Epithelial cell of esophagus (primary cell): ENCODE data around the gene COPS3.
A peak's percentile ranks its signal among the peaks of the same experiment; 100 is the strongest.
"Not testable (repeated sequence)": the region's sequence is repeated elsewhere in the genome, so short reads cannot be mapped to it uniquely, and the experiment has no call there.

ENCODE experiments used
- DNase-seq: peaks from one replicate; pipeline ENCODE4 v3.0.0; 2010; ENCODE audit warnings: low read depth
- H3K4me3 ChIP-seq: 2 replicates; pipeline ENCODE4 v1.5.1; 2011; ENCODE audit warnings: mild to moderate bottlenecking, low read length, control low read depth
- TF ChIP-seq, protein P1 (sequence below): IDR thresholded peaks from 2 replicates; pipeline ENCODE4 v1.5.1; 2011; ENCODE audit warnings: low read depth, mild to moderate bottlenecking, low read length, control low read depth, inconsistent platforms; ENCODE audit not compliant: insufficient read depth; ENCODE audit errors: missing control alignments

The COPS3 gene

DNA sequence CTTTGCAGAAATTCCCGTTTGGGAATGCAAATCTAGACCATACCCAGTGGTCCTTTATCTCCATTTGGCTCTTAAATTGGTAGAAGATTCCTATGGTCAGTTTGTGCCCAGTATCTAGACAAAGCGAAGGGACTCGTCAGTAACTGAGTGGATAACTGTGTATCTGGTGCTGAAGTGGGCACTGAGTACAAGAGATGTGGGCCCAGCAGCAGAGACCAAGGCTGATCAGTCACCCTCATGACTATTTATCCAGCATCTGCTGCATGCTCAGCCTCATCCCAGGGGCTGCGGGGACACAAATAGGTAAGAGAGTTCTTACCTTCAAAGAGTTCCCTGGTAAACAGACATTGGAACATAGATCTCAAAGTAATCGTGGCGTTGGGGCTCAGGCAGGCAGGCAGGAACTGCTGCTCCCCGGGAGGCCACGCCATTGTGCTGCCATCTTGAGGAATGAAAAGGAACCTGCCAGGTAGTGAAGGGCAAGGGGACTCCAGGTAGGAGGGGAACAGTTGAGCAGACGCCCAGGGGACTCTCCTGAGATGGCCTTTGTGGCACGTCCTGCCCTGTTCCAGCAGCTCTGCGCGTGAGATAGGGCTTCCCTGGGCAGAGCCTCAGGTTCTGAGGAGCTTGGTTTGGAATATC, 32.4 kb upstream of the COPS3 start:
- H3K4me3 ChIP-seq = no peak overlapping the region
- DNase-seq = peak; percentile 78
- TF ChIP-seq, protein P1, sequence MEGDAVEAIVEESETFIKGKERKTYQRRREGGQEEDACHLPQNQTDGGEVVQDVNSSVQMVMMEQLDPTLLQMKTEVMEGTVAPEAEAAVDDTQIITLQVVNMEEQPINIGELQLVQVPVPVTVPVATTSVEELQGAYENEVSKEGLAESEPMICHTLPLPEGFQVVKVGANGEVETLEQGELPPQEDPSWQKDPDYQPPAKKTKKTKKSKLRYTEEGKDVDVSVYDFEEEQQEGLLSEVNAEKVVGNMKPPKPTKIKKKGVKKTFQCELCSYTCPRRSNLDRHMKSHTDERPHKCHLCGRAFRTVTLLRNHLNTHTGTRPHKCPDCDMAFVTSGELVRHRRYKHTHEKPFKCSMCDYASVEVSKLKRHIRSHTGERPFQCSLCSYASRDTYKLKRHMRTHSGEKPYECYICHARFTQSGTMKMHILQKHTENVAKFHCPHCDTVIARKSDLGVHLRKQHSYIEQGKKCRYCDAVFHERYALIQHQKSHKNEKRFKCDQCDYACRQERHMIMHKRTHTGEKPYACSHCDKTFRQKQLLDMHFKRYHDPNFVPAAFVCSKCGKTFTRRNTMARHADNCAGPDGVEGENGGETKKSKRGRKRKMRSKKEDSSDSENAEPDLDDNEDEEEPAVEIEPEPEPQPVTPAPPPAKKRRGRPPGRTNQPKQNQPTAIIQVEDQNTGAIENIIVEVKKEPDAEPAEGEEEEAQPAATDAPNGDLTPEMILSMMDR = peak; percentile 88

DNA sequence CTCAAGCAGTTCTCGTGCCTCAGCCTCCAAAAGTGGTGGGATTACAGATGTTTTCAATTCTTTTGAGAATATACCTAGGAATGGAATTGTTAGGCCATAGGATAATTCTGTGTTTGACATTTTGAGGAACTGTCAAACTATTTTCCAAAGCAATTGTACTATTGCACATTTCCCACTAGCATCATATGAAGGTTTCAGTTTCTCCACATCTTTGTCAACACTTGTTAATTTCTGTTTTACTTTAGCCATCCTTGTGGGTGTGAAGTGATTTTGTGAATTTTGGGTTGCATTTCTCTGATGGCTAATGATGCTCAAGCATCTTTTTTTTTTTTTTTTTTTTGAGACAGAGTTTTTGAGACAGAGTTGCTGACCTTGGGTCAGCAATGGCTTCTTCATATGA, 28.3 kb upstream of the COPS3 start:
- no peak for DNase-seq
- no peak overlapping the region for H3K4me3 ChIP-seq
- TF ChIP-seq, protein P1 = no peak

DNA sequence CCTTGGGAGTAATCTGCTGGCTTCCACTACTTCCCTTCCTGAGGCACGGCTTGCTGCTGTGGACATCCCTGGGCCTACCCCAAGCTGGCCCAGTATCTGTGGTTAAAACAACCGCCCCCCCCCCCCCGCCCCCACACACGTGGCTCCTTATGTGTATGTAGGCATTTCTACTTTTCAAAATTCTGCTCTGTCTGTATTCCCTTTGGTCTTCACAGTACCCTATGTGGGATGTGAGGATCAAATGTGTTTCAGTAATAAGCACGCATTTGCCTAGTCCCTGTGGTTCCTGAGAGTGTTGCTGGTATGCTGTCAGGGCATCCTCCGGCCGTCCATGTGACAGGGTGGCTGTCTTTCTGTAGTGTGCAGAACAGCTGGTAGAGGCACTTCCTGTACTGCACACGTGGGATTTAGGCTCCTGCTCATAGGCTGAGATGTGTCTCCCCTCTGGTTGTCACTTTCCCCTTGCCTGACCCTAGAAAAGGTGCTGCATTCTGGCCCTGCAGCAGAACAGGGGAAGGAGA, 24.3 kb upstream of the COPS3 start:
- no peak for DNase-seq
- TF ChIP-seq, protein P1 = no peak
- no peak overlapping the region for H3K4me3 ChIP-seq

DNA sequence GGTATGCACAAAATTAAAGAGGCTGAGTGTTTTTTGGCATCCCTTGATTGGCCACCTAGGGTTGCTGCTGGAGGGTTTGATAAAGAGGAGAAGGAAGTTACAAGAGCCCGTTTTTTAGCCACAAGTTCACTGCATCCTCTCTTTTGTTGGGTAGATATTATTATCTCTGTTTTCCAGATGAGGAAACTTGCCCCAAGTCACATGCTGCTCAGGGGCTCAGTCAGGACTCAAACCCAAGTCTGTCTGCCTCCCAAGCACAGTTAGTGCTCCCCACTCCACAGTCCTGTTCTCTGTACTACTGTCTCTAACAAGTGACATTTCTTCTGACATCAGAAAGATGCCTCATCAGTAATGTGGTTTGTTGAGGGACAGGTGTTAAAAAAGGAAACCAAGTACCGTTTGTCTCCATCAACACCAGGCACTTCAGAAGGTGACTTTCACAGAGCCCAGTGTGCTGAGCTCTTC, 23.5 kb upstream of the COPS3 start:
- no peak for DNase-seq
- TF ChIP-seq, protein P1 = no peak
- no peak overlapping the region for H3K4me3 ChIP-seq

DNA sequence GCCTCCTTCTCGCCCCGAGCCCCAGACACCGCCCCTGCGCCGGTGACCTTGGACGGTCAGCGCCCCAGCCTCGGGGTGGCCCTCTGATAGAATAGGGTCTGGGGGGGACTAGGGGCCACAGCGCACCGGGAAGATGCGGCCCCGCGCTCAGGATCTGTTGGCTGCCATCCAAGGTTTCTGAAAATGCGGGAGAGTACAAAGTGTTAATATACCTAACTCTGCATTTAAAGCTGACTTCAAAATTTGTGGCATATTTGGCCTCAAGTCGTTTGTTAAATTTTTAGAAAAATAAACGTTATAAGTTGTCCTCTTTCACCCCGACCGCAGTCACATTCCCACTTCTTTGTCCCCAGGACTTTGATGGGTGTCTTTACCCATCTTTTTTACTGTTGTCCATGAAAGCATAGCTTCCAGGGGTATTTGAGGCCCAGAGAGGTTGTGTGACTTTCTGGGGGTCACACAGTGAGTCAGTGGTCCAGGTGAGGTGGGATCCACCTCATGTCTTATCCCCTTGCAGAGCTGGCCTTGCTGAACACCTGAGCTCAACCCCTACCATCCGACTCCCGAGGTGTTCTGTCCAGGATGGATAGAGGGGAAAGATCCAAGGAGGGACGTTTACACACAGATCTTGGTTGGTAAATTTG, 22.9 kb upstream of the COPS3 start:
- TF ChIP-seq, protein P1 = no peak
- peak overlapping the region; percentile 38 for H3K4me3 ChIP-seq
- no peak for DNase-seq

DNA sequence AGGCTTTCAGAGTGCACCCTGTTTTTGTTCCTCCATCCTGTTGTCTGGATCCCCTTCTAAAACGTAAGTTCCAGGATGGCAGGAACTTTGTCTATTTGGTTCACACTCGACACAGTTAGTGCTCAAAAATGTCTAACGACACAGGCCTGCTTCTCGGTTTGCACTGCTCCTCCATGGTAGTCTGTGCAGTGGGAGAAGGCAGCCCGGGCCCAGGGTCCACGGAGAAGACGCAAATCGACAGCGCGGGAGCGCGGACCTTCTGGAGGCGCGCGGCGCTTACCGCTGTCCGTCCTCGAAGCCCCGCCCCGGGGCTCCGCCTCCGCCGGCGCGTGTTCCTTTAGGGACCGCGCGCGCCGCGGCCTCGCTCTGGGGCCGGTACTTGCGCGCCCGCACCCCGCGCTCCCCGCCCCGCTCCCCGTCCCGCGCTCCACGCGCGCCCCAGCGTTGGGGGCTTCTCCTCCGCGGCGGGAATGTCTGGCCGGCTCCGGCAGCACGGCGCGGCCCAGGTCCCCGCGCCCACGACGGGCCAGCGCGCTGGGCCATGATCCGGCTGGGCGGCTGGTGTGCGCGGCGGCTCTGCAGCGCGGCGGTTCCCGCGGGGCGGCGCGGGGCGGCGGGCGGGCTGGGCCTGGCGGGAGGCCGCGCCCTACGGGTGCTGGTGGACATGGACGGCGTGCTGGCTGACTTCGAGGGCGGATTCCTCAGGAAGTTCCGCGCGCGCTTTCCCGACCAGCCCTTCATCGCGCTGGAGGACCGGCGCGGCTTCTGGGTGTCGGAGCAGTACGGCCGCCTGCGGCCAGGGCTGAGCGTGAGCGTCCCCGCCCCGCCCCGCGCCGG, 22.2 kb upstream of the COPS3 start, which contains the start of gene NT5M:
Gene NT5M, plus strand, starts transcription at position 364 of the 837 bp plus-strand sequence. Its CDS starts 178 bp downstream, at position 542.
- DNase-seq = peak; percentile 79
- H3K4me3 ChIP-seq = peak within 1 kb of the TSS; percentile 38
- TF ChIP-seq, protein P1 = no peak

DNA sequence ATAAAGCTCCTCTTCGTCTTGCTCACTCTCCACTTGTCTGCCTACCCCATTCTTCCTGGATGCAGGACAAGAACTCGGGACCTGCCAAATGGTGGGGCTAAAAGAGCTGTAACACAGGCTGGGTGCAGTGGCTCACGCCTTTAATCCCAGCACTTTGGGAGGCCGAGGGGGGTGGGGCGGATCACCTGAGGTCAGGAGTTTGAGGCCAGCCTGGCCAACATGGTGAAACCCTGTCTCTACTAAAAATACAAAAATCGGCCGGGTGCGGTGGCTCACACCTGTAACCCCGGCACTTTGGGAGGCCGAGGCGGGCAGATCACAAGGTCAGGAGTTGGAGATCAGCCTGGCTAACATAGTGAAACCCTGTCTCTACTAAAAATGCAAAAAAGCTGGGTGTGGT, 20.6 kb upstream of the COPS3 start:
- H3K4me3 ChIP-seq, DNase-seq: not testable (repeated sequence)
